Stimulated activated memory B cell treated with anti-CD40 and anti-IgM and Interleukin-4, amounts not matched to agents 10 μg/mL and 1 μg/mL and 100 μg/mL, for 72 hours (primary cell): ENCODE results near the gene MYO1G.

Experiments
- ATAC-seq: fragments of 150-1000 bp; cut with Tn5 transposase; 2 replicates; pipeline ENCODE4 v1.10.0; 2021
- H3K27ac Mint-ChIP-seq: one replicate; pipeline ENCODE4 v1.8.0; 2022; ENCODE audit warnings: mild to moderate bottlenecking, mixed read lengths
- H3K27me3 Mint-ChIP-seq: one replicate; pipeline ENCODE4 v1.8.0; 2022; ENCODE audit warnings: mixed read lengths
- H3K36me3 Mint-ChIP-seq: one replicate; pipeline ENCODE4 v1.8.0; 2022; ENCODE audit warnings: mixed read lengths
- H3K4me1 Mint-ChIP-seq: one replicate; pipeline ENCODE4 v1.8.0; 2022; ENCODE audit warnings: mixed read lengths
- H3K4me3 Mint-ChIP-seq: one replicate; pipeline ENCODE4 v1.8.0; 2022; ENCODE audit warnings: mild to moderate bottlenecking, moderate library complexity, mixed read lengths
- H3K9me3 Mint-ChIP-seq: one replicate; pipeline ENCODE4 v1.8.0; 2022; ENCODE audit warnings: mixed read lengths

MYO1G gene

DNA sequence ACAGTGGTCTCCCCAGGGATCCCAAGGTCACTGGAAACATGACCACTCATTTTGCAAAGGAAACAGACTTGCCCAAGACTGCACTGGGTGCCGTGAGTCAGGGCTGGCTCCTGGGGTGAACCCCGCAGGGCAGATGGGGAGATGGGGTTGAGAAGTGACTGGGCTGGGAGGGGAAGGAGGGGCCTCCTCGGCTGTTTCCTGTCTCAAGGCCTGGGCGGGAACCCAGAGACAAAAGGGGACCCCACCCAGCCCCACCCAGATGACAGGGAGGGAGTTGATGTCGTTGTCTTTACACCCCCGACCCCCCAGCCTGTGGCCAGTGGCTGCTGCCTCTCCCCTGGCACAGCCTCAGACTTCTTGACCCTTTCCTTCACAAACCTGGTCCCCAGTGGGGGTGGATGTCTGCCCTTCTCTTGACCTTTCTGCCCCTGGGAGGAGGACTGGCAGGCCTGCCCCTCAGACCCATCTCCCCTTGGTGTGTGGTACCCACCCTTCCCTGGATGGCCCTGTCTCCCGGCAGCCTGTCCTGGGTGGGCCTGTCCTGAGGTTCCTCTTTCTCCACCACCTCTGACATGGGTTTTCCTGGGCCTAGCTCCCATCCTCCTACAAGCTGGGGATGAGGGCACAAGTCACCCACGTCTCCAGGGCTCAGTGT lies 1.4 kb downstream of the MYO1G start:
- H3K4me1 Mint-ChIP-seq, result peaks cover 83% of the 10 kb centered on the region
- peaks cover 48% of the 10 kb centered on the region for H3K36me3 Mint-ChIP-seq
- peak; percentile 53 for ATAC-seq
- peak overlapping the region; percentile 91 for H3K4me3 Mint-ChIP-seq
- no peaks in the 10 kb centered on the region for H3K27me3 Mint-ChIP-seq
- no peaks in the 10 kb centered on the region for H3K9me3 Mint-ChIP-seq
- H3K27ac Mint-ChIP-seq, result peak overlapping the region; percentile 97

DNA sequence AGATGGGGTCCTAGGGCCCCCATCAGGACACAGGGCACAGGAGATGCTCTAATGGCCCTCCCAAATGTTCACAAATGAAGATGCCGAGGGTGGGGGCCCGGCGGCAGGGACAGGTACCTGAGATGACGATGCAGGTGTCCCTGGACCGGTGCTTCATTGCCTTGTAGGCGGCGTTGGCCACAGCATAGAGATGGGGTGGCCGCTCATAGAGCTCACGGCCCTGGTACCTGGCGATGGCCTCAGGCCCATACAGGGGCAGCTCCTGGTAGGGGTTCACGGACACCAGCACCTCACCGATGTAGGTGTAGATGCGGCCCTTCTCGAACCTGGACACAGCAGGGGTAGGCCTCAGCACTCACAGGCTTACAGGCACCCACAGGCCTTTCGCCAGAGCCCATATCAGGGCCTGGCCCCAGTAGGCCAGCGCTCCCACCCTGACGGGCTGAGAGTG lies 2.0 kb downstream of the MYO1G start:
- Mint-ChIP-seq H3K27ac (peak overlapping the region; percentile 97), H3K27me3 (no peaks in the 10 kb centered on the region), H3K4me3 (peak overlapping the region; percentile 91), H3K9me3 (no peaks in the 10 kb centered on the region), H3K4me1 (peaks cover 86% of the 10 kb centered on the region), H3K36me3 (peaks cover 52% of the 10 kb centered on the region)
- no peak for ATAC-seq

DNA sequence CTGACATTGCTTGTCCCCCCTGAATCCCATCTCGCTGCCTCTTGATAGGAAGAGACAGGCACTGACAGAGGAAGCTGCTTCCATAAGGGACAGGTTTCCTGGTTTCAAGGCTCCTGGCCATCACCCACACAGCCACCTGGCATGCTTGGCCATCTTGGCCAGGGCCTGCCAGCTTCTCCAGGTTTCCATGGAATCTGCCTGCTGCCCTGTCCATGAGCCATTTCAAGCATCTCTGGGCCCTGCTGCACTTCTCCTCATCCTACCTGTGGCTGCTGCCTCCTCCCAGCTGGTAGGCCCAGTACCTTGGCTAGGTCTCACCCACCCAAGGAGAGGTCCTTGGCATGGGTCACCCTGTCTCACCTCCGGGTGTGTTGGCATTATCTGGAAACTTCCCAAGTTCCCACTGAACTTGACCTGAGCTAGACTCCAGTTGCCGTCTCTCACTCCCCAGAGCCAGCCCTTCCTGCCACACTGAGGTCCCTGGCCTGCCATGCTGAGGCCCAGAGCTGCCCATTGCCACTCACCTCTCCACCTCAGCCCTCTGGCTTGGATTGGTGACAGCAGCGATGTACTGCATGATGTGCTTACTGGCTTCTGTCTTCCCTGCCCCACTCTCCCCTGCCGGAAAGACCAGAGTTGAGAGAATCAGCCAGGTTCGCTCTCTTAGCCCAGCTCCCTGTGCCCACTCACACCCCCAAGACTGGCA lies 2.6 kb downstream of the MYO1G start:
- Mint-ChIP-seq H3K4me1 (peaks cover 82% of the 10 kb centered on the region), H3K27ac (peak overlapping the region; percentile 97), H3K9me3 (no peaks in the 10 kb centered on the region), H3K27me3 (no peaks in the 10 kb centered on the region), H3K4me3 (peak overlapping the region; percentile 91), H3K36me3 (peaks cover 55% of the 10 kb centered on the region)
- no peak for ATAC-seq

DNA sequence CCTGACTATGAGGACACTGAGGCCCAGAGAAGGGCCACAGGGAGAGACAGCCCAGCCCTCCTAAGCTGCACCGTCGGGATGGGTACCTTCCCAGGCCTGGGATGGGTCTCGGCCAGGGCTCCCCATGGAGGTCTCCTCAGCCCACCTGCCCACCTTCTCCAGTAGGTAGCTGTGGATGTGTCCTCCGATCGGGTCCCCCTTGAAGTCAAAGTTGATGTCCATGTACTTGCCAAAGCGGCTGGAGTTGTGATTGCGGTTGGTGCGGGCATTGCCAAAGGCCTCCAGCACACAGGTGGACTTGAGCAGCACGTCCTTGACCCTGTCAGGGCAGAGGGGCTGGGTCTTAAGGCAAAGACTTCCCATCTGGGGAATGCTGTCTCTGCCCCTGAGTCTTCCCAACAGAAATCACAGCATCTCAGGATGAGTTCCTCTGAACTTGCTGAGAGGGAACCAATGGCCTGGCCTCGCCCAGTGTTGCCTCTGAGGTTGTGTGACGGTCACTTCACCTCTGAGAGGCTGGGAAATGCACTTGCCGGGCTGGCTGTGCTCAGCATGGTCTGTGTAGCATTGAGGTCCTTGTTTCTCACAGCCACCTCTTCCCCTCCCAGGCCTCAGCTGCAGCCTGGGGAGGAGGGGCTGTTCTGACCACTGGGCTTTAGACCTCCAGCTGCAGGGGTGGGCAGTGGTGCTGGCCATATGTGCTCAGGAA lies 3.3 kb downstream of the MYO1G start:
- ATAC-seq, result no peak
- H3K4me1 Mint-ChIP-seq, result peaks cover 75% of the 10 kb centered on the region
- H3K9me3 Mint-ChIP-seq, result no peaks in the 10 kb centered on the region
- H3K27me3 Mint-ChIP-seq, result no peaks in the 10 kb centered on the region
- peak overlapping the region; percentile 97 for H3K27ac Mint-ChIP-seq
- H3K4me3 Mint-ChIP-seq, result no peak overlapping the region
- peaks cover 55% of the 10 kb centered on the region for H3K36me3 Mint-ChIP-seq

DNA sequence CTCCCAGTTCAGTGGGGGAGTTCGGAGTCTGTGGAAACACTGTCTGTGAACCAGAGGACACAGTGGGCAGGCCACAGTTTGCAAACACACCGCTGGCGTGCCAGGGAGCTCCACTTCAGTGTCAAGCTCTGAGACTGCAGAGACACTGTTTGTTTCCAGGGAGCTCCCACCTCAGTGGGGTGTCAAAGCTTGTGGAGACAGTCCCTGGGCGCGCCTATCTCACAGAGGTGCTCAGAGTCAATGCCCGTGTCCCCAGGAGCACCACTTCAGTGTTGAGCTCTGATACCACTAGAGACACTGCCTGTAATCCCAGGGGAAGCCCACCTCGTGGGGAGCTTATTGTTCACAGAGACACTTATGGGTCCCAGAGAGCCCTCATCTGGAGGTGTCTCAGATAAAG lies 4.3 kb downstream of the MYO1G start:
- no peaks in the 10 kb centered on the region for H3K9me3 Mint-ChIP-seq

DNA sequence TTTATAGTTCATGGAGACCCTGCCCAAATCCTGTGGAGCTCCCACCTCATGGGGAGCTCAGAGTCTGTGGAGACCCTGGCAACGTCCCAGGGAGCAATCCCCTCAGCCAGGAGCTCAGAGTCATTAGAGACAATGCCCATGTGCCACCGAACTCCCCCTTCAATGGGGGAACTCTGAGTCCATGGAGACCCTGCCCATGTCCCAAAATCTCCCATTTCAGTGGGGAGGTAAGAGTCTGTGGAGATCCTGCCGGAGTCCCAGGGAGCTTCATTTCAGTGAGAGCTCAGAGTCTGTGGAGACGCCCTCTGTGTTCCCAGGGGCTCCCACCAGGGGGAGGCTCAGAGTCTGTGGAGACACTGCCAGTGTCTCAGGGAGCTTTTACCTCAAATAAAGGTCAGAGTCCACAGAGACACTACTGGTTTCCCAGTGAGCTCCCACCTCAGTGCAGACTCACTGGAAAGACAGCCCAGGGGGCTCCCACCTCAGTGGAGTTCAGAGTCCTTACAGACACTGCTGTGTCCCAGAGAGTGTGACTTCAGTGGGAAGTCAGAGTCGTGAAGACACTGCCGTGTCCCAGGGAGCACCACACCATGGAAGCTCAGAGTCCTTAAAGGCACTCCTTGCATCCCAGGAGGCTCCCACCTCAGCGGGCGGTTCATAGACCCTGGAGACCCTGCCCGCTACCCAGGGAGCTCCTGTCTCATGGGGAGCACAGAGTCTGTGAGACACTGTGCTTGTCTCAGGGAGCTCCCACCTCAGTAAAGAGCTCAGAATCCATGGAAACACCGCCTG lies 5.0 kb downstream of the MYO1G start:
- H3K4me1 Mint-ChIP-seq, result peaks cover 58% of the 10 kb centered on the region
- peak overlapping the region; percentile 10 for H3K27ac Mint-ChIP-seq
- no peak for ATAC-seq
- H3K27me3 Mint-ChIP-seq, result no peaks in the 10 kb centered on the region
- no peak overlapping the region for H3K4me3 Mint-ChIP-seq
- peaks cover 55% of the 10 kb centered on the region for H3K36me3 Mint-ChIP-seq
- no peaks in the 10 kb centered on the region for H3K9me3 Mint-ChIP-seq

More for the DNA sequence above, 4.3 kb downstream of the MYO1G start:
- H3K4me1 Mint-ChIP-seq, result peaks cover 66% of the 10 kb centered on the region
- H3K27ac Mint-ChIP-seq, result peak overlapping the region; percentile 97
- no peak for ATAC-seq
- H3K27me3 Mint-ChIP-seq, result no peaks in the 10 kb centered on the region
- H3K4me3 Mint-ChIP-seq, result peak overlapping the region; percentile 15
- peaks cover 55% of the 10 kb centered on the region for H3K36me3 Mint-ChIP-seq

DNA sequence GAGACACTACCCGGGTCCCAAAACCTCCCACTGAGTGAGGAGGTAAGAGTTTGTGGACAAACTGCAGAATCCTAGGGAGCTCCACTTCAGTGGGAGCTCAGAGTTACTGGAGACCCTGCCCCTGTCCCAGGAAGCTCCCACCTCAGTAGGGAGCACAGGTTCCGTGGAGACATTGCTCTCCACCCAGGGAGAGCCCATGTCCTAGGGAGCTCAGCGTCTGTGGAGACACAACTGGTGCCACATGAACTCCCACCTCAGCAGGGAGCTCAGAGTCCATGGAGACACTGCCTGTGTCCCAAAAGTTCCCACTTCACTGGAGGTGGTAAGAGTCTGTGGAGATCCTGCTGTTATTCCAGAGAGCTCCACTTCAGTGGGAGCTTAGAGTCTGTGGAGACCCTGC lies 6.3 kb downstream of the MYO1G start:
- Mint-ChIP-seq H3K4me3 (no peak overlapping the region), H3K27me3 (no peaks in the 10 kb centered on the region), H3K27ac (peak overlapping the region; percentile 79), H3K4me1 (peaks cover 53% of the 10 kb centered on the region), H3K36me3 (peaks cover 49% of the 10 kb centered on the region), H3K9me3 (no peaks in the 10 kb centered on the region)
- no peak for ATAC-seq

DNA sequence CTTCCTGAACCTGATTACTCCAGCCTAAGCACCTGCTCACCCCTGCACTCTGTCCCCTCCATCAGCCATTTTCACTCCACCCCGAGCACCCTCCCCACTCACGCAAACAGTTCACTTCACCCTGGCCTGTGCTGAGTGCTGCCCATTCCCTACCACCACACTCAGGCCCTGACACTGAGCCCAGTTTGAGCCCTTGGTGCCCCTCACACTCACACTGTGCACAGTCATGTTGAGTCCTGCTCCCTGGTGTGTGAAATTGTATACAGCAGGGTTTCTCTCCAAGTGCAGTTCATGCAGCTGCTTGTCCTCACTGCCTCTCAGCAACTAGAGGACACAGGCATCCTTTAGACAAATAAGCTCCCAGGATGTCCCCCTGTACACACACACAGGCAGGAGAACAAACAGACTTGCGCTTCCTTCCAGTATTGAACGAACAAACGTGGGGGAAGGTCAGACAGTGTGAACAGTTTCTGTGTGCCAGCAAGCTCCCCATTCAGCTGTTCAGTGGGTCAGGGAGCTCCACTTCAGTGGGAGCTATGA lies 6.8 kb downstream of the MYO1G start:
- Mint-ChIP-seq H3K4me1 (peaks cover 54% of the 10 kb centered on the region), H3K36me3 (peaks cover 46% of the 10 kb centered on the region), H3K27ac (peak overlapping the region; percentile 79), H3K27me3 (no peaks in the 10 kb centered on the region), H3K4me3 (no peak overlapping the region), H3K9me3 (no peaks in the 10 kb centered on the region)
- no peak for ATAC-seq

DNA sequence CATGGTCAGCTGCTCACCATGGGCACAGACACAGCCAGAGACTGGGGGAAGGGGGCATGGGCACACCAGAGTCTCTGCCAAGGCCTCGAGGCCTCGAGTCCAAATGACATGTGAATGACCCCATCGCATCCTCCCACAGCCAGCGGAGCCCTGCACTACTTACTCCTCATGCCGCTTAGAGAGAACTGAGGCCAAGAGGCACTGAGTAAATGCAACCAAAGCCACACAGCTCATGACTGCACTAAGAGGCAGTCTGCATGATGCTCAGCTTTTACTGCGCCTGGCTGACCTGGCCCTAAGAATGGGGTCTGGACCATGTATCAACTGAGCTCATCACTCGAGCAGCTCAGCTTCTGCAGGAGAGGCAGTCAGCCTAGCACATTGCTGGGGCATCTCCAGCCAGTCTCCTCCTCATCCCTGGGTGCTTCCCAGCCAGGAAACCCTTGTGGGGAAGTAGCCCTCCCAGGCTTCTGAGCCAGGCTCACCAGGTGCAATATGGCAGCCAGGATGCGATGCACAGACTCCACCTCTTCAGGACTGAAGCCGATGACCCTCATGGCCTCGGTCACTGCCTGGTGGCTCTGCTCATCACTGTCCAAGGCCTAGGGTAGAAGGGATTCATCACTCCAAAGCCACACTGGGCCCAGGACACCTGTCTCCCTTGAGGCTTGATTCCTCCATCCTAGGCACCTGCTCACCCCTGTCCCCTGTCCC lies 7.5 kb downstream of the MYO1G start:
- H3K9me3 Mint-ChIP-seq, result no peaks in the 10 kb centered on the region

DNA sequence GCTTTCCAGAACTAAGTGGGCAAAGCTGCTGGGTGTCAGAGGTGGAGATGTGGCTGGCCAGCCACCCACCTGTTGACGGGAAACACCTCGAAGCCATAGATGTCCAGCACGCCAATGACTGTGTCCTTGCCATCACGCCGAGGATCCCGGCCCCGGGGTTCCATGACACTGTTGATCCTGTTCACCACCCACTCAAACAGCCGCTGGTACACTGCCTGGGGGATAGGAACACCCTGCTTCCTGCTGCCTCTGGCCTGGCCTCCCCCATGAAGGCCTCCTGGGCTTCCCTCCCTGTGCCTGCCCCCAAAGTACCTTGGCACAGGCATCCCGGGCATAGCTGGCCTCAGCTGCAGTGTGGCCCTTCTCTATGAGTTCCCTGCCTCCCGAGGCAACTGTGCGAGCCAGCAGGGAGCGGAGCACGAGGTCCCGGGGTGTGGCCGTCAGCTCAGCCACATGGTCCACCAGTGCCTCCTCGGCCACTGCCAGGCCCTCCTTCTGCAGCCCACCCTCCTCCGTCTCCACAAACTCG lies 8.2 kb downstream of the MYO1G start:
- Mint-ChIP-seq H3K4me1 (peaks cover 42% of the 10 kb centered on the region), H3K27ac (no peak overlapping the region), H3K4me3 (no peak overlapping the region), H3K36me3 (peaks cover 46% of the 10 kb centered on the region), H3K27me3 (no peaks in the 10 kb centered on the region), H3K9me3 (no peaks in the 10 kb centered on the region)
- no peak for ATAC-seq

More for the DNA sequence above, 7.5 kb downstream of the MYO1G start:
- Mint-ChIP-seq H3K27ac (peak overlapping the region; percentile 79), H3K36me3 (peaks cover 45% of the 10 kb centered on the region), H3K4me3 (no peak overlapping the region), H3K27me3 (no peaks in the 10 kb centered on the region), H3K4me1 (peaks cover 48% of the 10 kb centered on the region)
- no peak for ATAC-seq

DNA sequence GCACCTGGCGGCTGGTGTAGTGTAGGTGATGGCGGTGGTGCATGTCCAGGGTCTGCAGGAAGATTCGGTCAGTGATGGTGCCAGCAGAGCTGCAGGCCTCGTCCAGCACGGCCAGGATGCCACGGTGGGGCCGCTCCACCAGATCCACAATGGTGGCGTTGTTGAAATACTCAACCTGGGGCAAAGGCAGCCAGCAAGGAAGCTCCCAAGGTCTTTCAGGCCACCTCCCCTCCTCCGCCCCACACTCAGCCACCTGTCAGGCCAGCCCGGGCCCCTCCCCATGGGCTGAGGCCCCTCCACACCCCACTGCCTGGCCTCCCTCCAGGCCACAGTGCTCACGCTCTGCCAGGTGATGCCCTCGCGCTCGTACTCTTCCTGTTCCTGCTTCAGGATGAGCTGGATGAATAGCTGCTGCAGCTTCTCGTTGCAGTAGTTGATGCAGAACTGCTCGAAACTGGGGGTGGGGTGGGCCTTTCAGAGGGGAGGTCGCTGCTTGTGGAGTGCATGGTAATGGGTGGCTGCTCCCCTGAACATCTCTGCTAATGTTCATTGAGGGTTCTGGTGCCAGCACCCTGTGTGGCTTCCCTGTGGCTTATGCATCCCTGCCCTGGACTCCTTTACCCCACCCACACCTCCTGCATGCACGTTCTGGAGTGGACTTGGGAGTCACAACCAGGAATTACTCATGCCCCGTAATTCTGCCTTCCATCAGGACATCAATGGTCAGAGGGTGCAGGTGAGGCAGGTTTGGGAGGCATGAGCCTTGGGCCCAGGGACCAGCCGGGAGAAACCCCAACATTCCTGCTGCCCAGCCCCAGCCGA lies 8.9 kb downstream of the MYO1G start:
- Mint-ChIP-seq H3K4me3 (no peak overlapping the region), H3K27ac (no peak overlapping the region), H3K27me3 (no peaks in the 10 kb centered on the region), H3K4me1 (peaks cover 35% of the 10 kb centered on the region), H3K36me3 (peaks cover 46% of the 10 kb centered on the region), H3K9me3 (no peaks in the 10 kb centered on the region)
- no peak for ATAC-seq

DNA sequence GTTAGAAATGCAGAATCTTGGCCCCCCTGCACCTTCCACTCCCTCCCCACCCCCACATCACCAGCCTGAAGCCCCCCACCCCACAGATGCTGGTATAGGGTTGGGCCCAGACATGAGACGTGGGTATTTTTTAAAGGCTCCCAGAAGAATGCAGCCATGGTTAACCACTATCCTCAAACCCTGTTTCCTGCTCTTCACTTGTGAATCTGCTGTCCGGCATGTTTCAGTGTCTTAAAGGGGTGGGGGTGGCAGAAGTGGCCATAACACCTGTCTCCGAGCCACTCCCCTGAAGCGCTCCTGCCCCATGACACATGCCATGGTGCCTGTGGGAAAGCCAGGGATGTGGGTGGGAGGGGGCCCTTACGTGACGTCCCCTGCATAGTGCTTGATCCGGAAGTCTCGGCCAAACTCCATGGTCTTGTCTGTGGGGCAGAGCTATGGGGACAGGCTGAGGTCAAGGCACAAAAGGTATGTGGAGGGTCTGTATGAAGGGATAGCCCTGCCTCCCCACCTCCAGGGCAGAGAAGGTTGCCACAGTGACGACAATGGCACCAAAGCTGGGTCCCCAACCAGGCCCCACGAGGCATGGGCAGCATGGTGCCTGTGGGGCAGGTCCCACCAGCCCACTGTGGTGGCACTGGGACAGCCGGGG lies 9.6 kb downstream of the MYO1G start:
- Mint-ChIP-seq H3K4me3 (no peak overlapping the region), H3K27me3 (no peaks in the 10 kb centered on the region), H3K27ac (no peak overlapping the region), H3K36me3 (peaks cover 42% of the 10 kb centered on the region), H3K9me3 (no peaks in the 10 kb centered on the region), H3K4me1 (peaks cover 28% of the 10 kb centered on the region)
- ATAC-seq, result no peak
